HTR-8/SVneo (cell line): ENCODE data around the gene ZNF646.

Experiments used
- DNase-seq: peaks from one replicate; pipeline ENCODE4 v3.0.0; 2011; ENCODE audit warnings: low spot score, mixed read lengths; ENCODE audit not compliant: insufficient read length
- FAIRE-seq: peaks from 2 replicates; lab custom pipeline; 2011; peaks lifted over from hg19 to GRCh38; lab: Jason Lieb, UNC

ZNF646 gene

DNA sequence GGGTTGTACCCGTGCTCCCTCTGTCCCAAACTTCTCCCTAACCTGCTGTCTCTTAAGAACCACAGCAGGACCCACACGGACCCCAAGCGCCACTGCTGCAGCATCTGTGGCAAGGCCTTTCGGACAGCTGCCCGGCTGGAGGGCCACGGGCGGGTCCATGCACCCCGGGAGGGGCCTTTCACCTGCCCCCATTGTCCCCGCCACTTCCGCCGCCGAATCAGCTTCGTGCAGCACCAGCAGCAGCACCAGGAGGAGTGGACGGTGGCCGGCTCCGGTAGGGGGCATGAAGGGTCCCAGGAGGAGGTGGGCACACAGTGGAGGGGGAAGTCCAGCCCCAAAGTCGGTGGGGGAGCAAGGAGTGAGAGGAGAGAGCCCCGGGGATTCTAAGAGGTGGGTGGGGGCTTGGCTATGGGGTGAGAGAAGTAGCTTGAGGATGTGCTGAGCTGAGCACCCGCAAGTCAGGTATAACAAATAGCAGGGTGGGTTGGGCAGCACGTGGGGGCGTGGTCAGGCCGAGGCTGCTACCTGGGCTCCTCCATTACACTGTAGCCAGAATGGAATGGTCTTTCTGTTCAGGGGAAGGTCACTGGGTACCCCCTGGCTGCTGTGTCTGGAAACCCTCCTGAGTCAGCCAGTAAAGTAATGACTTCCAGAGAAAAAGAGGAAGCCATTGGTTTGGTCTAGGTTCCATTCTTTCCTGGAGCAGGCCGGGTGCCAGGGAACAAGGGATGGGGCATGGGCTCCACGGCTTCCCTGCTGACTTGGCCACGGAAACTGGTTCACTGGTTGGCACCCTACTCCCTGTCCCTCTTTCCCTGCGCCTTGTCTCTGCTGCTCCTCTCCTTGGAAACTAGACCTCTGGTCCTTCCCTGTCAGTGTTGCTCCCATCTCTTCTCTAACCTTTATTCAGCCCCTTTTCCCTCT is 7.5 kb downstream of the ZNF646 start:
- FAIRE-seq (no peak), DNase-seq (no peak)

DNA sequence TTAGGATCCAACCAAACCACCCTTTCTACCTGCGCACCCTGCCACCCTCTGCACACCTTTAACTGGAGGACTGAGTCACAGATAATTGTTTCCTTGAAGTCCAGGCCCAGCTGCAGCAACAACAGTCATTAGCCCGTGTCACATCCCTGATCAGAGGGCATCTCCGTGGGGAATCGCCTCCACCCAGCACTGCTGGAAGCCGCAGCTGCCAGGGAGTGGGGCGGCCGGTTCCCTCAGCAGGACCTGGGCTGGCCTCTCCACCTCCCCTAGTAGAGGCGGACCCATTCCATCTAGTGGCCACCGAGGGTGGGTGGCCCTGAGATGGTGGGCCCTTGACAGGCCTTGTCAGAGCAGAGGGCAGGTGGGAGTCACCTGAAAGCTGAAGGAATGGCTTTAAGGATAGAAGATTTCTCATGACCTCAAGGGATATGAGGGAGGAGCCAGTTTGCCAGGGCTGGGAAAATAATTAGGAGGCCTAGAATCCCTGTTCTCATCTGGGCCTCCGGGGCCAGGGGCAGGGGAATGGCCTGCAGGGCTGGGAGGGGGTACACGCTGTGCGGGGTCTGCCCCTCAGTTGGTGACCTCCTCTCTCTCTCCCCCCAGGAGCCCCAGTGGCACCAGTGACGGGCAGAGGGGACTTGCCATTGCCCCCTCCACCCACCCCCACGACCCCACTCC is 8.3 kb downstream of the ZNF646 start:
- FAIRE-seq (no peak), DNase-seq (no peak)

DNA sequence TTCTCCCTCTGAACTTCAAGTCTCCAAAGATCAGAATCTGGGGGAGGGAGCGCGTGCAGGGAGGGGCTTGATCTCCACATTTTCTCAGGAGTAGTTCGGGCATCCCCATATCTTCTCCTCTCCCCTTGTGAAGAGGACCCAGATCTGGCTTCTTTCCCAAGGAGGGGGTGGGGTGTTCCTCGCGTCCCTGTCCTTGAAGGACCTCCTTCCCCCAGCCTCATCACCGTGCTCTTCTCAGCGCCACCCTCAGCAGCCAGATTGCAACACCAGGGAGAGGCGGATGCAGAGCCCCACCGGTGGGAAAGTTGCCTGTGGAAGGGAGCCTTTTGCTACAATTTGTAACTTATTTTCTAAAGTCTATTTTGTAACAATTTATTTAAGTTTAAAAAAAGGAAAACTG is 8.9 kb downstream of the ZNF646 start:
- FAIRE-seq, result no peak
- no peak for DNase-seq

DNA sequence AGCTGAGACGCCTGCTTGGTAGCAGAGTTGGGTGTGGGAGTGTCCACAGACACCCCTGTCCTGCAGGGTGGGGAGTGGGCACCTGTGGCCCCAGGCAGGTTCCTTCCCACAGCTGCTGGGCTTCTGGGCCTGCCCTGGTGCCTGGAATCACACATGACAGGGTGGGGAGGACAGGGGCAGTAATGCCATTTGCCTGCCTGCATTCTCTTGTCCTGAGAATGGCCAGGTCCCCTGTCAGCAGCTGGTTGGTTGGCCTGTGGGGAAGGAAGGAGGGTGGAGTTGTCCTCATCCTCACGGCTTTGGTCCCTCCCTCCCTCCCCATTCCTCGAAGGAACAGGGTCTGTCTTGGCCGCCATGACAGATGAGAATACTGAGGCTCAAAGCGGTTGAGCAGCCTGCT is 9.3 kb downstream of the ZNF646 start:
- FAIRE-seq (no peak), DNase-seq (no peak)

DNA sequence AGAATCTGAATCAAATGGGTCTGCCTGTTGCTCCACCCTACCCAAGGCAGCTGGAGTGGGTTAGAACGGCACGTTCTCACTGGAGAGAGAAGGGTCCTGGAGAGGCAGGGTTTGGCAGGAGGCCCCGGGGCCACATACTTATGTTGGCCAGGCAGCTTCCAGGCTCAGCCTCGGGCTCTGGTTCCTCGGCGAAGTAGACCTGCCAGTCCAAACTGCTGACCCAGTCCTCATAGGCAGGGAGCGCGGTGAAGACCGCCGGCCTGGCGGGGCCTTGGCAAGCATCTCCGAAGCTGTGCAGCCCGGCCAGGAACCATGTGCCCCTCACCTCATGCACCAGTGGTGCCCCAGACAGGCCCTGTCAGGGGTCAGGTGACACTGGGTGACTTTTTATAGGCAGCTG is 9.8 kb downstream of the ZNF646 start:
- DNase-seq (no peak), FAIRE-seq (no peak)

DNA sequence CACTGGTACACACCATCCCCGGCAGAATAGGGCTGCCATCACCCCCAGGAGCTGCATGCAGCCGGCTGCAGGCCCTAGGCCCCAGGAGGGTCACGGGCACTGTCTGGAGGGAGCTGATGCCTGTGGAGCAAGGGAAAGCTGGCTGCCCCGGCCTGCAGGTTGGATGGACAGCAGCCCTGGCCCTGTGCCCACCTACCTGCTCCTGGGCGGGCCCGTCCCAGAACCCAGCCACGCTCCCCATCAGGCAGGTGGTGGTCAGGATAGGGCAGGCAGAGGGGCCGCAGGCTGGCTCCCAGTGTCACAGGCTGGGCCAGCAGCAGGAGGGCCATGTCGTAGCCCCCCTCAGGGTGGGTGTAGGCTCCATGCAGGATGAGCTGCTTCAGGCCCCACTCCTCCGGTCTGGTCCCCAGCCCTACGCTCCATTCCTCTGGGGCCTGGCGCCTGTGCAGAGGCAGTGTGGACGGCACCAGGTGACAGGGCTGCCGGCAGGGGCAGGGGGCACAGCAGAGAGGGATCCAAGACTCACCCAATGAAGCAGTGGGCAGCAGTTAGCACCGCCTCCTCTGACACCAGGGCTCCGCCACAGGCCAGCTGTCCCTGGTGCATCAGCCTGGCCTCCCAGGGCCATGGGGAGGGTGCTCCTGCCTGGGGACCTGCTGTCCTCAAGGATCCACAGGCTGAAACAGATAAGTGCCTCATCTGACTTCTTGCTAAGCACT is 10.5 kb downstream of the ZNF646 start:
- FAIRE-seq, result no peak
- DNase-seq, result no peak

DNA sequence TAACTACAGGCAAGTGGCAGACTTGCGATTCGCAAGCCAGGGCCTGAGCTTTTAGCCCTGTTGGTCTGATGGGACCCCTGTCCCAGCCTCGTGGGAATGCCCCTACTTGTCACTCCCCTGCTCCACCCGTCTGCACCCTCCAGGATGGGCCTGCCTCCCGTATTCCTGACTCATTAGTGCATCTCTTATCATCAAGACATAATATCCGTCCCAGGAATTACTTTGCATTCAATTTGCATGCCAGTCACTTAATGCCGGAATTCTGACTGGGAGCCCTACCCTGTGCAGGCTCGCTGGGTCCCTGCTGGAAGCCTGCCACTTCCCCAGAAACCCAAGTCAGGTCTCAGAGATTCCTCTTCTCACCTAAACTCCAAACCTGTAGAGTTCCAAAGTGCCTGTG is 11.2 kb downstream of the ZNF646 start:
- no peak for FAIRE-seq
- no peak for DNase-seq

DNA sequence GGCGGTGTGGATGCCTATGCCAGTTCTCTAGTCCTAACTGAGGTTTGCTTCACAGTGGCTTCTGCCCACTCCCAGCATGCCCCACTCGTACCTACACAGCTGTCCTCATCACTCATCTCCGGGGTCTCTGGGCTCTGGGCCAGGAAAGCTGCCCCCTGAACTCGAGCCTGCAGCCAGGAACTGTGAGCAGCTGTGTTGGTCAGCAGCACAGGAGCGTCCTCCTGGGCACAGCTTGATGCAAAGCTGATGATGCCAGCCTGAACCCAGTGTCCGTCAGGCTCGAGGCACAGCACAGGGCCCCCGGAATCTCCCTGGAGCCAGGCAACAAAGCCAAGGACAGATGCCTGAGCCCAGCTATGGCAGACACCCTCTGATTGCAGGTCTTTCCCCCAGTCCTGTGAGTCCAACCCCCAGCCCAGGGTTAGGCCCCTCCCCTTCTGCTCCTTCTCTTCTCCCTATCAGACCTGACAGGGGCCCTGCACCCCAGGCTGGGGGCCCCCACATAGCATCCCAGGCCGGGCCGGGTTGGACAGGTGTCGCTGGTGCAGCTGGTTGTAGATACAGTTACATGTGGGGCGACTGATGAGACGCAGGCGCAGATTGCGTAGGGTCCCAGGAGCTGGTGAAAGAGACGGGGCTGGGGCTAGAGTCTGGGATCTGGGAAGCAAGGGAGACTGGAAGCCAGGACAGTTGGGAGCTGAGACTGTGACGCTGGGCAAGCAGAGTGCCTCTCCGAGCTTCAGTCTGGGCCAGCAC is 11.8 kb downstream of the ZNF646 start:
- no peak for DNase-seq
- no peak for FAIRE-seq

DNA sequence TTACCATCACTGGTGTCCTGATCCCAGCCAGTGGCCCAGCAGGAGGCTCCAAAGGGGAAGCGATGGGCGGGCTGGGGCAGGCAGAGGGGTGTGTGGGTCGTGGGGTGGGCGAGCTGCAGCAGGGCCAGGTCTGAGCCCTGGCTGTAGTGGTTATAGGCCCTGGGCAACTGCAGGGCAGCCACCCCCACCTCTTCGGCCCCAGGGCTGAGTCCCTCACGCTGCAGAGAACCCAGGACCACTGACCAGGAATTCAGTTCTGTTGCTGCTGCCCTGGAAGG is 12.3 kb downstream of the ZNF646 start:
- FAIRE-seq (no peak), DNase-seq (no peak)

DNA sequence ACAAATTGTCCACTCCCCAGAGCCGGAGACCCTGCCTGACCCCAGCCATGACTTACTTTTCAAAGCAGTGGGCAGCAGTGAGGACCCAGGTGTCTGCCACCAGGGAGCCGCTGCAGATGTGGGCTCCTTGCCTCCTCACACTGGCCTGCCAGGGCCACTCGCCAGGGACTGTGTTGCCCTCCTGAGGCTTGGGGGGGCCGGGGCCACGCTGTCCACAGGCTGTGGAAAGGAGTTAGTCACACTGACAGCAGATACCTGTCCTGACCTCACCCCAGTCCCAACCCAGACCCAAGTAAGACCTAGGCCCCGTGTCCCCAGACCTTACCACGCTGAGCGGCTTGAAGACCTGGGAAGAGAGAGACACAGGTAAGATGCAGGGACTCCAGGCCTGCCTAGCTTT is 13.3 kb downstream of the ZNF646 start:
- no peak for FAIRE-seq

DNA sequence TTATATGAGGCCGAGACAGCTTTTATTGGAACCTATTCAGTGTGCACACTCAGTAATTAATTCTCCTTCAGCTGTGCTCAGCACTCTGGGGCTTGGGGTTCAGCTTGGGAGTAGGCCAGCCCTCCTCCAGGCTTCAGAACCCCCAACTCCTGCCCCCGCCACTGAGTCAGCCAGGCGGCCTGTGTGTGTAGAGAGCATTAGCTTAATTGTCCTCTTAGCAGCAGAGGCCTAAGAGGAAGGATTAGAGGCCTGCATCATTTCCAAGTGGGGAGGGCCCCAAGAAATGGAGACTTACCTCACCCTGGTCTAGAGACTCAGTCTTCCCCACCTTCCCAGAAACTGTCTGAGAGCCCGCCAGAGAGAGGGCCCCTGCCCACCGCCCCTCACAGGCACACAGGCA is 13.7 kb downstream of the ZNF646 start:
- DNase-seq (no peak), FAIRE-seq (no peak)

More for the DNA sequence above, 13.3 kb downstream of the ZNF646 start:
- DNase-seq, result no peak

DNA sequence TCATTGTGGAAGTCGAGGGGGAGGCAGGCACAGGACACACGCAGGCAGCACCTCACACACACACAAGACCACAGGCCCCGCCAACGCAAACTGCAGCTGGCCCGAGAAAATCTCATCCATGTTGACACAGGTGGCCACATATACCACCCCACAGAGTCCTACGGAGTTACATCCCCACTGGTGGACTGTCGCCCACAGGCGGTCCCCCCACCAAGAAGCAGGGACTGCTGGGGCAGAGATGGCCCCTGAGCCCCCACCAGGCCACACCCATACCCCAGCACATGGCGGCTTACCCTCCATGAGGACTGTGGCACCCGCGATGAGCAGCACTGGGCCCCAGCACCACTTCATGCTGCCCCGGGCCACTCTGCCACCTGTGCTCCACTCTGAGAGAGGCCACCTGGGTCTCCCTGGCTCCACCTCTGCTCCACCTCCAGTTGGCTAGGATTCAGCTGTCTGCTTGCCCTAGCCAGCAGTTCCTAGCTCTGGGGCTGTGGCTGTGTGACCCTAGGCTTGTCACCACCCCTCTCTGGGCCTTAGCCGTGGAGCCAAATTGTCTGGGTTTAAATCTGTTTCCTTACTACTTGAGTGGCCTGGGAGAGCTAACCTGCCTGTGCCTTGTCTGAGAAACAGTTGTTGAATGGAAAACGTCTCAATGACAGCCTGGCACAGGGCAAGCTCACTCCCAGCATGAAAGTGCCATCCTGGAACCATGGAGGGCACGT is 14.4 kb downstream of the ZNF646 start, which contains the start of gene PRSS53:
Gene PRSS53 (minus strand): TSS at position 485 of the 725 bp plus-strand sequence. CDS start 134 bp downstream, at position 351.
- FAIRE-seq (no peak), DNase-seq (no peak)

DNA sequence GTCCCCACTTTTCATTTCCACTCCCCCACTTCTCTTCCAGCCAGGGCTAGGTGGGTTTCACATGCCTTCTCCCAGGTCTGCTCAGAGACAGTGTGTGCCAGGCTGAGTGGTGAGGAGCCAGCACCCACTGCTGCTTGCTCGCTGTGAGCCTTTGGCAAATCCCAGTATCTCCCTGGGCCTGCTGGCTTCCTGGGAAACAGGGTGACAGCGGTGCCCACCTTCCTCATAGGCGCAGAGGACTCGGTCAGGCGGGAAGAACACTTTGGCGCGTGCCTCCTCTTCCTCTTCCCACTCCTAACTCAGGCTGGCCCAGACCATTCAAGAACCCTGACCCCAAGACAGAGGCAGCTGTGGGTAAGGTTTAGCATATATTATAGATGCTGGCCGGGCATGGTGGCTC is 15.0 kb downstream of the ZNF646 start:
- FAIRE-seq (no peak), DNase-seq (no peak)

DNA sequence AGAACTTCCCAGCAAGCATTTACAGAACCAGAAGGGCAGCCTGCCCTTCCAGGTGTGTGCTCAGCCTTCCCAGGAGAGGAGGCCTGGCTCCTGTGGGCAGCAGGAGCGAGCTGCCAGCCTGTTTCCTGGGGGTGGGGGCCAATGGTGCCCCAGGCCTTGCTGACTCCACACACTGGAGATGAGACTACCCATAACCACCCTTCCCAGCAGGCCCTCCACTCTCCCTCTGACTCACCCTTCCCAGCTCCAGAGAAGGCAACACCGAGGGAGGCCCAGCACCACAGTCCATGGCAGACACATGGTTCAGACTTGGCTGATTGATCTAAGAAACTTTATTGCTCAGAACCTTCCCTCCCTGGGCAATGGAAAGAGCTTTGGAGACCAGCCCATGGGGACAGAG is 16.3 kb downstream of the ZNF646 start:
- DNase-seq, result no peak
- FAIRE-seq, result no peak

DNA sequence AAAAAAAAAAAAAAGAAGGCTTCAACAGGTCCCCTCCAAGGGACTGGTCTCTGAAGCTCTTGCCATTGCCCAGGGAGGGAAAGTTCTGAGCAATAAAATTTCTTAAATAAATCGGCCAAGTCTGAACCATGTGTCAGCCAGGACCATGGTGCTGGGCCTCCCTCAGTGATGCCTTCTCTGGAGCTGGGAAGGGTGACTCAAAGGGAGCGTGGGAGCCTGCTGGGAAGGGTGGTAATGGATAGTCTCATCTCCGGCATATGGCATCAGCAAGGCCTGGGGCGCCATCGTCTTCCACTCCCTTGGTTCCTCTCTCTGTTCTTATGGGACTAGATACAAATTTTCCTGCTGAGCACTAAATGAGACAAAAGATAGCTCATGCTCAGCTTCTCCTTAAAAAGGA is 18.1 kb downstream of the ZNF646 start:
- DNase-seq, result no peak
- FAIRE-seq, result no peak

DNA sequence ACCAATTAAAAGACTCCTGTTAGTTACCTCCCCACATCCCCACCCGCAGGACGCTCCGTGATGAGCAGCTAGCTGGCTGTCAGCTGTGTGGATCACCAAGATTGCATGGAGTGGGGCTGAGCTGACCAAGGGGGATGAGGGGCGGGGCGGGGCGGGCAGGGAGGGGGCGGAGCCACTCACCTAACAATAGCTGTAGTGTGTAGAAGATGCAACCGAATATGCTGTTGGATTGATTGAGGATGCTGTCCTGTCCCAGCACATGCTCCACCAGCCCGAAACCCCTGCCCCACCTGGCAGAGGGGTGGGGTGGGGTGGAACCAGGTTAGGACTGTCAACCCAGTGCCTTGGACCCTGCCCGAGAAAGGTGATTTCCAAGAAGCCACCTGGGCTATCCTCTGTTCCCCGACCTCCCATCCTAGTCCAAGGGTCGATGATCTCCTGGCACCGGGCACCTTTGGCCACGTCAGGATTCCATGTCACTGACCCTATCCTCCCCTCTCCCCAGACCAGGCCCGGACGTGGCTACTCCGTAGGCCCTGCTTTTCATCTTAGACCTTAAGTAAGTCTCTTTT is 19.0 kb downstream of the ZNF646 start:
- peak; percentile 33 for FAIRE-seq
- DNase-seq, result peak; percentile 68

DNA sequence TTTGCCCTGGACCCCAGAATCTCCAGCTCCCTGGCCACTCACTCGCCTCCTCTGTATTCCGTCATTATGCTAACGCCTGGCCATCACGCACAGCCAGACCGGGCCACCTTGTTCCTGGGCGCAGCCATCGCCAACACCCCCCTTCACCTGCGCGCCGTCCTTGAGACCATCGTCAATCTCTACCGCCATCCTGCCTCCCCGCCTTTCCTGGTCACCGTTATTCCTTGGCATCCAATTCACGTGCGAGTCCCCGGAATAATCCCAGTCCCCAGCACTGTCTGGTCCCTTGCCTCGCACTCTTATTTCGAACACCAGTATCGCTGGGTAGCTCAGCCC is 19.8 kb downstream of the ZNF646 start:
- DNase-seq (no peak), FAIRE-seq (no peak)

DNA sequence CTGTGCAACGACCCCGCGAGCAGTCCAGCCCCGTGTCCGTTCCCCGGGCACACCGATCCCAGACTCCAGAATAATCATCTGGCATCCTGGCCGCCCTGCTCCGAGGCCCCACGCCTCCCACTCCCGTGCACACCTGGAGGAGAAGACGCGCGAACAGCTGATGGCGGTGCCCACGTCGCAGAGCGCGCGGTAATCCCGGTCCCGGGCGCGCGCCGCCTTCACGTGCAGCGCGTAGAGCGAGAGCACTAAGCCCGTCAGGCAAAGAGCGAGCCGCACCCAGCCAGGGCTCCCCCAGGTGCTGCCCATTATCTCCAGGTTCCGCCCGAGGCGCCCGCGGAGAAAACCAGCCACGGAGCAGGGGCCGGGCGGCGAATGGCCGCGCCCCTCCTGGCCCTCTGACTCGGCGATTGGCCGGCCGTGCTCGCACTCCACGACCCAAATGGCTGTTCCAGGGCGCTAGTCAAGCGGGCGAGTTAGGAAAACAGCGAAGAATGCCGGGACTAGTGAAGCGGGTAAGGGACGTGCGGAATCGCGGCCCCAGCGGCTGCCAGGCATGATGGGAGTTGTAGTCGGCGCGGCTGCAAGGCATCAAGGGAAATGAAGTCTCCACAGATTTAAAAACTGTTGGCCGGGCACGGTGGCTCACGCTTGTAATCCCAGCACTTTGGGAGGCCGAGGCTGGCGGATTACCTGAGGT is 20.4 kb downstream of the ZNF646 start, which contains the start of gene VKORC1:
Gene VKORC1 (minus strand): TSS at position 374 of the 697 bp plus-strand sequence. CDS start 68 bp downstream, at position 306.
- DNase-seq (peak; percentile 98), FAIRE-seq (peak; percentile 90)
